OCI-LY1 (cell line): Measurements from ENCODE around the gene SDK2.

Experiments used
- H2AFZ ChIP-seq: fragments of 200-600 bp; sonication (generic), shearing (Covaris generic); 2 replicates; pipeline ENCODE4 v1.6.0; 2014; ENCODE audit warnings: antibody characterized with exemption, mild to moderate bottlenecking, low read length
- H3F3A ChIP-seq: fragments of 200-600 bp; sonication (generic), shearing (Covaris generic); 2 replicates; pipeline ENCODE4 v1.6.0; 2014; ENCODE audit warnings: mild to moderate bottlenecking, antibody characterized with exemption, low read length, moderate library complexity; ENCODE audit not compliant: insufficient read depth
- H3K27ac ChIP-seq: fragments of 200-600 bp; sonication (generic); 2 replicates; pipeline ENCODE4 v1.5.1; 2014; ENCODE audit warnings: low read length, mixed run types, mild to moderate bottlenecking, low read depth; ENCODE audit not compliant: poor library complexity, severe bottlenecking
- H3K27me3 ChIP-seq: fragments of 200-600 bp; sonication (generic); 2 replicates; pipeline ENCODE4 v1.6.0; 2014; ENCODE audit warnings: antibody characterized with exemption, mild to moderate bottlenecking, low read length, moderate library complexity; ENCODE audit not compliant: insufficient read depth
- H3K36me3 ChIP-seq: fragments of 200-600 bp; sonication (generic); 2 replicates; pipeline ENCODE4 v1.6.1; 2014; ENCODE audit warnings: mild to moderate bottlenecking, antibody characterized with exemption, low read length, moderate library complexity, mixed read lengths; ENCODE audit not compliant: insufficient read depth
- H3K4me1 ChIP-seq: fragments of 200-600 bp; sonication (generic); 2 replicates; pipeline ENCODE4 v1.5.1; 2014; ENCODE audit warnings: mild to moderate bottlenecking, low read length, moderate library complexity; ENCODE audit not compliant: insufficient read depth, severe bottlenecking
- H3K4me2 ChIP-seq: fragments of 200-600 bp; sonication (generic), shearing (Covaris generic); 2 replicates; pipeline ENCODE4 v1.6.1; 2014; ENCODE audit warnings: low read length
- H3K4me3 ChIP-seq: fragments of 200-600 bp; sonication (generic); 2 replicates; pipeline ENCODE4 v1.5.1; 2014; ENCODE audit warnings: low read length, low read depth, mild to moderate bottlenecking, mixed read lengths; ENCODE audit not compliant: poor library complexity, severe bottlenecking
- H3K79me2 ChIP-seq: fragments of 200-600 bp; shearing (Covaris generic); 2 replicates; pipeline ENCODE4 v1.6.1; 2016; ENCODE audit warnings: mixed run types, low read length, mixed read lengths; ENCODE audit not compliant: insufficient read depth
- H3K9ac ChIP-seq: fragments of 200-600 bp; sonication (generic), shearing (Covaris generic); 2 replicates; pipeline ENCODE4 v1.6.1; 2014; ENCODE audit warnings: mild to moderate bottlenecking, low read length, mixed read lengths
- H3K9me2 ChIP-seq: fragments of 200-600 bp; sonication (generic), shearing (Covaris generic); 2 replicates; pipeline ENCODE4 v1.6.1; 2014; ENCODE audit warnings: low read depth, mild to moderate bottlenecking, low read length, mixed read lengths
- H3K9me3 ChIP-seq: fragments of 200-600 bp; shearing (Covaris generic); 2 replicates; pipeline ENCODE4 v1.6.1; 2014; ENCODE audit warnings: low read length, mixed read lengths
- H4K20me1 ChIP-seq: fragments of 200-600 bp; sonication (generic), shearing (Covaris generic); 2 replicates; pipeline ENCODE4 v1.6.0; 2016; ENCODE audit warnings: mild to moderate bottlenecking, low read length; ENCODE audit not compliant: insufficient read depth
- CTCF ChIP-seq: fragments of 200-600 bp; sonication (generic), shearing (Covaris generic); IDR thresholded peaks from 2 replicates; pipeline ENCODE4 v1.5.1; 2017; ENCODE audit warnings: mild to moderate bottlenecking, antibody characterized with exemption, low read length, moderate library complexity, mixed read lengths
- EZH2 ChIP-seq: fragments of 200-600 bp; sonication (generic), shearing (Covaris generic); IDR thresholded peaks from 2 replicates; pipeline ENCODE4 v1.8.0; 2017; ENCODE audit warnings: borderline replicate concordance, mixed run types, mild to moderate bottlenecking, antibody characterized with exemption, low read length, moderate library complexity, mixed read lengths

Gene SDK2

GRCh38 chr17:73343739-73344454 is 300.3 kb downstream of the SDK2 start:
- Histone ChIP-seq H3K36me3 (no peaks in the 10 kb centered on the region), H3K4me3 (no peak overlapping the region), H3K79me2 (no peaks in the 10 kb centered on the region), H3K9me2 (no peaks in the 10 kb centered on the region), H3K27me3 (0 out of 2 replicates have a peak, but pooled peaks cover 11% of the 10 kb centered on the region), H2AFZ (no peak overlapping the region), H3K4me2 (no peak overlapping the region), H4K20me1 (no peaks in the 10 kb centered on the region), H3F3A (no peaks in the 10 kb centered on the region), H3K27ac (no peak overlapping the region), H3K4me1 (no peaks in the 10 kb centered on the region), H3K9ac (no peak overlapping the region), H3K9me3 (no peaks in the 10 kb centered on the region)
- no peak for TF ChIP-seq CTCF
- no peak for TF ChIP-seq EZH2

- no peak overlapping the region for H3K4me3 ChIP-seq
- H2AFZ ChIP-seq: no peak overlapping the region
- no peaks in the 10 kb centered on the region for H3K9me3 ChIP-seq
- H3K9me2 ChIP-seq: no peaks in the 10 kb centered on the region
- H4K20me1 ChIP-seq: no peaks in the 10 kb centered on the region
- no peak overlapping the region for H3K4me2 ChIP-seq
- no peaks in the 10 kb centered on the region for H3F3A ChIP-seq
- H3K9ac ChIP-seq: no peak overlapping the region
- H3K79me2 ChIP-seq: no peaks in the 10 kb centered on the region
- H3K27ac ChIP-seq: no peak overlapping the region
- H3K36me3 ChIP-seq: no peaks in the 10 kb centered on the region
- TF ChIP-seq EZH2 (no peak), CTCF (no peak)
- H3K4me1 ChIP-seq: no peaks in the 10 kb centered on the region
- 0 out of 2 replicates have a peak, but pooled peaks cover 11% of the 10 kb centered on the region for H3K27me3 ChIP-seq
These were observed 301.0 kb downstream of the SDK2 start for GRCh38 chr17:73343168-73343634.

GRCh38 chr17:73342541-73343167 is 301.6 kb downstream of the SDK2 start:
- Histone ChIP-seq H3K79me2 (no peaks in the 10 kb centered on the region), H3F3A (no peaks in the 10 kb centered on the region), H3K27me3 (0 out of 2 replicates have a peak, but pooled peaks cover 11% of the 10 kb centered on the region), H3K9me2 (no peaks in the 10 kb centered on the region), H3K27ac (no peak overlapping the region), H3K4me1 (no peaks in the 10 kb centered on the region), H3K36me3 (no peaks in the 10 kb centered on the region), H4K20me1 (no peaks in the 10 kb centered on the region), H3K9me3 (no peaks in the 10 kb centered on the region), H3K4me3 (no peak overlapping the region), H2AFZ (no peak overlapping the region), H3K9ac (no peak overlapping the region), H3K4me2 (no peak overlapping the region)
- TF ChIP-seq CTCF (no peak), EZH2 (no peak)
